ENCODE data around the gene FAM114A1.
"Not testable (repeated sequence)": the region's sequence is repeated elsewhere in the genome, so short reads cannot be mapped to it uniquely, and the experiment has no call there.

The FAM114A1 gene

DNA sequence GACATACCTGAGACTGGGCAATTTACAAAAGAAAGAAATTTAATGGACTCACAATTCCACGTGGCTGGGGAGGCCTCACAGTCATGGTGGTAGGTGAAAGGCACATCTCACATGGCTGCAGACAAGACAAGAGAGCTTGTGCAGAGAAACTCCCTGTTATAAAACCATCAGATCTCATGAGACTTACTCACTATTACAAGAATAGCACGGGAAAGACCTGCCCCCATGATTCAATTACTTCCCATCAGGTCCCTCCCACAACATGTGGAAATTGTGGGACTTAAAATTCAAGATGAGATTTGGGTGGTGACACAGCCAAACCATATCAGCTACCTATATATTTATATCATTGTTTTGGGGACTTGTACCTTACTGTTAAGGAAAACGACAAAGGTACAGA is 74.3 kb downstream of the FAM114A1 start:
- DNase-seq: not testable (repeated sequence)

DNA sequence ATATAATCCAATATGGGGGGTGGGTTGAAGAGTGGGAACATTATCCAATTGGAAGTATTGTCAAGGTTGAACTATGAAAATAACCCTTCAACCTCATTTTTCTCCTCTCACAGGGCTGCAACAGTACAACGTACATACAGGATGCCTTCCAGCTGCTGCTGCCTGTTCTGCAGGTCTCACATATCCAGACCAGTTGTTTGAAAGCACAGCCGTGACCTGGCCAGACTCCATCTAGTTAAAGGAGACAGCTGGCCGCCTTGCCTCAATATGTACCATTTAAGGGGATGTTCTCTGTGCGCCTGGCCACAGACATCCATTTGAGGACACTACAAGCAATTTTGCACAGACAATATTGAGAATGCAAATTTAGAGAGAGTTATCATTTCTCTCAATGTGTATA is 75.7 kb downstream of the FAM114A1 start:
- DNase-seq: no peak

DNA sequence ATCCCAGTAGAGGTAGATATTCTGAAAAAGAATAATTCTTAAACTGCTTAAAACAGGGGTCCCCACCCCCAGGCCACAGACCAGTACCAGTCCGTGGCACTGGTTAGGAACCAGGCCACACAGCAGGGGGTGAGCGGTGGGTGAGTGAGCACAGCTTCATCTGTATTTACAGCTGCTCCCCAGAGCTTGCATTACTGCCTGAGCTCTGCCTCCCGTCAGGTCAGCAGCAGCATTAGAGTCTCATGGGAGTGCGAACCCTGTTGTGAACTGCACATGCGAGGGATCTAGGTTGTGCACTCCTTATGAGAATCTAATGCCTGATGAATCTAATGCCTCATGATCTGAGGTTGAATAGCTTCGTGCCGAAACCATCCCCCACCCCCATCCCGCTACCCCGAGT is 76.8 kb downstream of the FAM114A1 start:
- DNase-seq: no peak

DNA sequence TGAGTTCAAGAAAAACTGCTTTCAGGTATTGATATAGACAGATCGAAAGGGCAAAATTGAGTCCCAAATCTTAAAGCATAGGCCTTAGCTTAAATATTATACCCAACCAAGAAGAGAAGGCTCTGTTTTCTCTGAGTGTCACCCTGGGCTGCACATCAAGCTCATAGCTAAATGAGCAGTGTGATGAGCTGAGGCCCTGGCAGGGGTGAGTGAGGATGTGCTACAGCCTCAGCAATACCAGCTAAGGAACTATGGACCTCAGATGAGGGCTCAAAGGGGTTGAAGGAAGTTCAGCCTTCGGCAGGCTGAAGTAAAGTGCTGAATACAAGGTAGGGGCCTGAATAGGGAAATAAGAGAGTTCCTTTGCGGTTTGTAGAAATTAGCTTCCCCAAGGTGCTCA is 79.3 kb downstream of the FAM114A1 start:
- DNase-seq: no peak

DNA sequence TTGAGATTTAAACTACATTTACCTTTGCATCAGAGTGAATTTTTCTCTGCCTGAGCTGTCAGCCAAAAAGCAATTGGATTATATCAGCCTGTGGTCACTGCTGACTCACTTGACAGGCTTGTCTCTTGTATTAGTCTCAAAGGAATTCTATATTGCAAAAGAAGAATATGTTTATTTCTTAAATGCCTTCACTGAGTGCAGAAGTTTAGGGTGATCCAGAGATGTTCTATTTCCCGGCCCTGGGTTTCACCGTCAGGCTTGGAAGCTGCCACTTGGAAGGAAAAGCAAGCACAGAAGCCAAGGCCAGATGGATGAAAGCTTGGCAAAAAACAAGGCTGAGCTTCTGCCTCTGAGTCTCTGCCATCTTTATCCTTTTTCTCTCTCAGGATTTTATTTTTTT is 80.9 kb downstream of the FAM114A1 start:
- no peak for DNase-seq

DNA sequence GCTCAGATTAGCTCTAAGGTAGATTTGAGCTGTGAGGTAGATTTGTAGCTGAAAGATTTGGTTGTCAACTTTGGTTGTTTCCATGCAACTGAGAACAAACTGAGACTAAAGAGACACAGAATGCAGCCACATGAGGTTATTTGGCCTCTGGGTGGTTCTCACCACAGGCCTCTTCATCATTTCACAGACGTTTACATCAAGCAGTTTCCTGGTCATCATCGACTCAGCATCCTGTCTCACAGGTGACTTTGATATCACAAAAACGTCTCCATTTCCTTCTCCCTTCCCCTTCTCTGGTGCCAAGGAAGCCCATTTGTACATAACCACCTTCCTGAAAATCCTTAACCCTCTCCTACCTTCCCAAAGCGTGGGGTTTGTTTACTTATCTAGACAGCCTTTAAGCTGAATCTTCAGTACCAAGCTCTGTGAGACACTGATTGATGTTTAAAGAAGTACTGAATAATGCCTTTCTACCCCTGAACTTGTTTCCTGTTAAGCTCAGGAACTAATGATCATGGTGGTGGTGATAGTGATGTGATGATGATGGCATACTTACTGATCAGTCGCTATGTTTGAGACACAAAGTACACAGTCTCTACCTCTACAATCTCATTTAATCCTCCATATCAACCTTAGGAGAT is 81.9 kb downstream of the FAM114A1 start:
- peak; percentile 10 for DNase-seq

DNA sequence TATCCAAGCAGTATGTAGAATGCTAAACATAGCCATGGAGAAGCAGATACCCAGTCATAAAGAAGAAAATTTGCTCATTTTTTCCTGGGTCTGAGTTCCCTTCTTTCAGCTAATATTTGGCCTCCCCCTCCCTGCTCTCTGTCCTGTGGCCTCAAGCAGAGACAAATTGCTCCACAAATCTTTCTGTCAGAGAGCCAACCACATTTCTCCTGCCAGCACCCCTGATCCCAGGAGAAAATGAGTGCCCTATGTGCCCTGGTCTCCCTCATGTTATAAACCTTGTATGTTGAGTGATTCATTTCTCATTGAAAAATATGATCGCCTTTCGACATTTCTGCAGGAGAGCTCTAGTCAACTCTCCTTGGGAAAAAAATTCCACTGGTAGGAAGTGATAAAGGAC is 82.6 kb downstream of the FAM114A1 start:
- DNase-seq: no peak

DNA sequence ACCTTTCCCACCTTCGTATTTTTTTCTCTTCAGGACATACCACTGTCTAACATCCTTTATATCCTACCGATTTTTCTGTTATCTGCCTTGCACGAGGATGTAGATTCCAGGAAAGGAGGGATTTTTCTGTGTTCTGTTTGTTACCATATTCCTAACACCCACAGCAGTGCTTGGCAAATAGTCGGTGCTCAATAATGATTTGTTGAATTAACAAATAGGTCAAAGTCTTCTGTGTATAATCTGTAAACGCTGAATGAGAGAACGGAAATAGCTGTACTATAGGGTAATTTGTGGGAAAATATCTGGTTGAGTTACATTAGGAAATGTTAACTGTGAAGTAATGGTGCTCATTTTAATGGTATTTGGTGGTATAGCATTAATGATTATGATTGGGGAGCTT is 83.1 kb downstream of the FAM114A1 start:
- no peak for DNase-seq

DNA sequence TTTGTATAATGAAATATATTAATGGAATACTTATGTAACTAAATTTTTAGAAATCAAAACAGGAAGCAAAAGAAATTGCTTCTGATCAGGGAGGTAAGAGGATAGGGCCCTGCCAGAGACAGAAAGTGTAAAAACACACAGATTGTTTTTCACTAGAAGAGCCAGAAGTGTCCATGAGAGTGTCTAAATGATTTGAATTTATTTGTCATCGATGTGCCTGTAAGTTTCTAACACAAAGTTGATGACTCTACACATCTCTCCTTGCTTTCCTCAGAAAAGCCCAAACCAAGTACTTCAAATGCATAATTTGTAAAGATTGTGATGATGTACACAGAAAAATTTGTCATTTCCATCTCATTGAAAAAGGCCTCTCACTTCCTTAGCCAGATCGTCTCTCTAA is 84.0 kb downstream of the FAM114A1 start:
- DNase-seq: no peak

DNA sequence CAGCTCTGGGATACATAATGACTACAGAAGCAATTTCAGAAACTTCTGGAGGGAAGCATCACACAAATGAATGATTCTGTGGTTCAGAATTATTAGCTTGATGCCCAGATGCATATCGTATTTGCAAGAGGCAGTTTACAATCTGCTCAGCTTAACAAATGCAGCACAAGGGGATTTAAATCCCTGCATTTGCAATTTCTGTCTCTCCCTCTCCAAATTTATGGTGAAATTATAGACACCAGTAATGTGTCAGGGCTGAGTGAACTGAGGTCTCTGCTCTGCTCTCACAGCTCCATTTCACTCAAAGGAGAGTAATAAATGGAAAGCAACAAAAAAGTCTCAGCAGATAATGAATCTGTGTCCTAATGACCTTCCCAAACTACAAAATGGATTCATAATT is 84.4 kb downstream of the FAM114A1 start:
- no peak for DNase-seq

DNA sequence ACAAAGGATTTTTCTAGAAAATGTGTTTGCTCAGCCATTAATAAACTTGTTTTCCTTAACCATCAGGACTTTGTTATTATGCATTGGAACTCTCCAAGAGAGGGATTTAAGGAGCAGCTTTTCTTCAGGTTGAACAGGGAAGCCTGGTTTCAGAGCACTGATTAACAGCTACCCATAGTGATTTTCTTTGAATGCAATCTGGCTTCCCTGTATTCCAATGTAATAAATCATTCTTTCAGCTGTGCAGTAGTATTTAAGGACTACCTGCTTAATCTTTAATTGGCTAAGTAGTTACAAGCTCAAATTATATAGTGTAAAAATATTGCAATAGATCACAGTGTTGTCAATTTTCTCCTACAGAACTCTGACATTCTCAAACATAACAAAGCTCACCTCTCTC is 87.1 kb downstream of the FAM114A1 start:
- DNase-seq: no peak

DNA sequence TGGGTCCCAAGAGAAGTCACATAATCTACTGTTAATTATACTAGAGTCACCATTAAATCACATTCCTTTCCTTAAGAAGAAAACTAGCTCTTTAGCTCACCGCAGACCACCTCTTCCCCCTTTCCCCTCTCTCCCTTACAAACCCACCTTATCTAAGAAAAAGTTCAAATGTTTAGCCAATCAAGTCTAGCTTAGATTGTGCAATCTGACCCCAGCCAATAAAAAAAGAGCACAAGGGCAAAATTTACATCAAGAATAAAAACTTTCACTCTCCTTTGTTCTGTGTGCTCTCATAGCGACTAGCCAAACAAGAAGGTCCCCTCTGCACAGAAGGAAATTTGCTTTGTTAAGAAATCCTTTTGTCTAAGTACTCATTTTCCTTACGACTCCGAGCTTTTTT is 88.4 kb downstream of the FAM114A1 start:
- DNase-seq: no peak

DNA sequence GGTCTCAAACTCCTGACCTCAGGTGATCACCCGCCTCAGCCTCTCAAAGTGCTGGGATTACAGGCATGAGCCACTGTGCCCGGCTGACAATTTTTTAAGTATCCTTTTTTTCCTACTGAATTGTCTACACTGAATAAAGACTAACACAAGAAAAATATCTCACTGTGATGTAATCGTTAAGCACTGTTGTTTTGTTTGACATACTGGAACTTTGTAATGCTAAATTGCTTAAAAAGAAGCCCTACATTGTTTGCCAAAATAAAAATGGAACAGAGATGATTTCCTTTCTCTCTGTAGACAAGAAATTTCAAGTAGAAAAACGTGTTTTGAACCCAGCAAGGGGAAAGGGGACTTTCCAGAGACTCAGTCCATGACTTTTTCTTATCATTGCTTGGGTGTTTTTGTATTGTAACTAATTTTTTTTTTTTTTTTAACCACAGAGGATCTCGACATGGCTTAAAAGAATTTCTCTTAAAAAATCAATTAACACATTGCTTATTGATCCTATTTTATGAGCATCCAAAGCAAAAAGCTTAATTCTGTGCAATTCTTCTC is 89.7 kb downstream of the FAM114A1 start:
- no peak for DNase-seq

DNA sequence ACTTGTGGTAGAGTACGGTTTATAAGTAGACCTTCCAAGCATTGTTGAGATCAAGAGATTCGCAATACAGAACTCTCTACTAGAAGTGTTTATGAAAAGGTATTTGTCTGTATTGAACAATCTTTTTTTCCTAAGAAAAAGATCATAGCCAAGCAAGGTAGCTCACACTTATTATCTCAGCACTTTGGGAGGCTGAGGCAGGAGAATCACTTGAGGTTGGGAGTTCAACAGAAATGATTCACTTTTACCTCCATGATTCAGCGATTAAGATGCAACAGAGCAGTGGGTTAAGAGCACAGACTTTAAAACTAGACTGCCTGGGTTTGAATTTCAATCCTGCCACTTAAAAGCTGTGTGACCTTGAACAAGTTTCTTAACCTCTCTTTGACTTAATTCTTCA is 90.3 kb downstream of the FAM114A1 start:
- peak; percentile 11 for DNase-seq

DNA sequence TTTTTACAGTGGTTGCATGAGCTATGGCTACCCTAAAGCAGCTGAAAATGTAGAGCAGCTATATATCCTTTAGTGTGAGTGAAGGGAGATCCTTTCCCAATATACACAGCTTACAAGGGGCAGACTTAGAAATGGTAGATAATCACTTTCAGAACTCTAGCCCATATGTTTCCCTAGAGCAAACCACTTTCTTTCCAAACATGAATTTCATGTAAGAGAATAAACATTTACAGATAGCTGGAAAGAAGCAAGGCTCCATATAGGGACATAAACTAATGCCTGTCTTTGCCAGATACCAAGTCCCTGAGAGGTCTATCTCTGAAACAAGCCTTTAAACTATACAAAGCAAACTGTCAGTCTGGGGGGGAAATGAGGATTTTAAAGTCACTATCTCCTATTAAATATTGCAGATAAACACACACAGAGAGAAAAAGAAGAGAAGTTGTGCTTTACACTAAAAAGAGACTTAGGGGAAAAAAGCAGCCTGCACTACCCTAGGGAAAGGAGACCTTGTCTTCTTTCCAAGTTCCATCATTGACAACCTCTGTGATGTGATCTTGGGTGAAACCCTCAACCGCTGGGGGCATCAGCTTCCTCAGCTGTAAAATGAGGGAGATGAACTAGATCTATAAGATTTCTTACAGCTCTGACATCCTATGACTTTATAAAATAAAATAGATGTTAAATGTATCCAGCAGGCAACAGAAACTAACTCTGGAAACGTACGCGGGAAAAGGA is 91.0 kb downstream of the FAM114A1 start:
- DNase-seq: no peak

DNA sequence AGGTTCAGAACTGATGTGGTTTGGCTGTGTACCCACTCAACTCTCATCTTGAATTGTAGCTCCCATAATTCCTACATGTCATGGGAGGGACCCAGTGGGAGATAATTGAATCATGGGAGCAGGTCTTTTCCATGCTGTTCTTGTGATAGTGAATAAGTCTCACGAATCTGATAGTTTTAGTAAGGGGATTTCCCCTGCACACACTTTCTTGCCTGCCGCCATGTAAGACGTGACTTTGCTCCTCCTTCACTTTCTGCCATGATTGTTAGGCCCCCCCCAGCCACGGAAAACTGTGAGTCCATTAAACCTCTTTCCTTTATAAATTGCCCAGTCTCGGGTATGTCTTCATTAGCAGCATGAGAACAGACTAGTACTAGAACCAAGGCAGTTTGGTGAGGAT is 91.6 kb downstream of the FAM114A1 start:
- not testable (repeated sequence) for DNase-seq

DNA sequence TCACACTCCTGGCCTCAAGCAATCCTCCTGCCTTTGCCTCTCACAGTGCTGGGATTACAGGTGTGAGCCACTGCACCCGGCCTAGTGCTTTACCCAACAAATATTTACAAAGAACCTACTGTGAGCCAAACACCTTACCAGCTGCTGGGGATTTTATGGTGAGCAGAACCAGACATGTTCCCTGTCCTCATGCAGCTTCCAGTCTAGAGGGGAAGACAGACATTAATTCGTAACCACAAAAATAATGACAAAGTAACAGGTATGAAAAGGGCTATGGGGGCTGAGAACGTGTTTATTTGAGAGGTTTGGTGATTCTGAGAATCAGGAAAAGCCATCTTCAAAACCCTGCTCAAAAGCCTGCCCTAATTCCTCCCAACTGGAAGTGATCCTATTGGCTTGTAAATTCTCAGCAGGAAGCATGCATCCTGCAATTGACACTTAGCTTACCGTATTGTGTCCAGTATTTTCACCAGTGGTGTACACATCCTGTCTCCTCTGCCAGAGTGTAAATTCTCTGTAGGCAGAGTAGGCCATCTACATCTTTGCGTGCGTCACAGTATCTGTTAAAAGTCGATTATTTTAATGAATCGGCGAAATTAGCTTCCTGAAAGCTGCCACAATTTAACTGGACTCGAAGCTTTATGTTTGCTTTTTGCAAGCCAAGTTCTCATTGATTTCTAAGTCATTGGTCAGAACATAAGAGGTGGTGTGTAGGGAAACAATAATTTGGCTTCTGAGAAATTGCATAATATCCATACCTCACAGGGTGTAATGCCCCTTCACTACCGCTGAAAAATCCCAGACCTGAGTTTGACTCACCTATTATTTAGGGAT is 97.6 kb downstream of the FAM114A1 start:
- no peak for DNase-seq

DNA sequence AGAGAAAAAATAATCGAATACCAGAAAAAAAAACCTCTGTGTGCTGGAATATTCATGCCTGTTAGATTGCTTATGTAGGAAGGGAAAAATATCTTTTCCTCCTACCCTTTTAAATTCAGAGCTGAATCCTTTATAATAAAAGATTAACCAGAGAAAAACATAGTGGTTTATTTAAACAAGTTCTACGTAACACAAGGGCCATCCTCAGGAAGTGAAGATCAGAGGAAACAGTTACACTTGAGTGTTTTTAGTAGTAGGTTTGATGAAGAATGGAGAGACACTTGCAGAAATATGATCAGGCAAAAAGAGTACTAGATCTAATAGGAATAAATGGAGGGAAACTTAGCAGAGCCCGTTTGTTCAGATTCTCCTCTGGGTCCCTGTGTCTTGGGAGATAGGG is 98.3 kb downstream of the FAM114A1 start:
- DNase-seq: no peak

DNA sequence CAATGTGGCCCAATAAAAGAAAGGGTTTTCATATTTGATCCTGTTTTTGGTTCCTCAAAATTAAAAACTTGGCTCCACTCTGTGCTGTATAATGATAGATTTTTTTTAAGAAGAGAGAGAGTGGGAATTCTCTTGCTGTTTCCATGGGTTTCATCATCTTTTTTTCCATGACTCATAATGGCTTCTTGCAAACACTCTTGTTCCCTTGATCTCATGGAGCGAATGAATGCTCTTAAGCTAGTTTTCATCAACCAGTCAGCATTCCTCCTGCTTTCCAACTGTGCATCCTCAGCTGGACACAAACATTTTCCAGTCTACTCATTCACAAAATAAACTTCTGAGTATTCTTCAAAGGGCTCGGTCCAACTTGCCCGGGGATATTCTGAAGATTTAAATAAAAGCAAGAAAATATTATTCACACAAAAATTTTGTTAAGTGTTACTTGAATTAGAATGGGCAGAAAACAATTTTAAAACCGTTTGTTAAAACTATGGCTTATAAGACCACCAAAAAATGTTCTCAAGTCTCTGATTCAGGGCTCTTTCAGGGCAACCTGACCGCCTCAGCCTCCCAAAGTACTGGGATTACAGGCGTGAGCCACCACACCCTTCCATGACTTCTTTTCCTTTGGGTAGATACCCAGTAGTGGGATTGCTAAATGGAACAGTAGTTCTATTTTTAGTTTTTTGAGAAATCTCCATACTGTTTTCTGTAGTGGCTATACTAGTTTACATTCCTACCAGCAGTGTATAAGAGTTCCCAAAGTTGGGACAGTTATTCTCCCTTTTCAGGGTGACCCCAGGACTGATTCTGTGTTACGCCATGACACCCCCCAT is 99.9 kb downstream of the FAM114A1 start:
- DNase-seq: no peak

DNA sequence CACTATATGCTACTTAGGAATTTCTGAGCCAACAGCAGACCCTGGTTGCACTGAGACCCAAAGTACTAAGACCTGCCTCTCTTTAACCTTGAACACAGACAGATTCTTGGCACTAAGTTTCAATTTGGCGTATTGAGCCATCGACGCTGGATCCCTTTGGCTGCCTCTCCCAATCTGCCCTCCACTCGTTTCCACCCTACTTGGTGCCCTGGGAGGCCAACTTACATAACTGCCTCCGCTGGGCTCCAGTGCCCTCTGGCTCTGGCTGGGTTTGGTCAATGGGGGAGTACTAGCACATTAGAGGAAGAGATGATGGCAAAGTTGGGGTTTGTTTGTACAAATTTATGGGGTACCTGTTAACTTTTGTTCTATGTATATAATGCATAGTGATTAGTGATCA is 101.1 kb downstream of the FAM114A1 start:
- DNase-seq: no peak

DNA sequence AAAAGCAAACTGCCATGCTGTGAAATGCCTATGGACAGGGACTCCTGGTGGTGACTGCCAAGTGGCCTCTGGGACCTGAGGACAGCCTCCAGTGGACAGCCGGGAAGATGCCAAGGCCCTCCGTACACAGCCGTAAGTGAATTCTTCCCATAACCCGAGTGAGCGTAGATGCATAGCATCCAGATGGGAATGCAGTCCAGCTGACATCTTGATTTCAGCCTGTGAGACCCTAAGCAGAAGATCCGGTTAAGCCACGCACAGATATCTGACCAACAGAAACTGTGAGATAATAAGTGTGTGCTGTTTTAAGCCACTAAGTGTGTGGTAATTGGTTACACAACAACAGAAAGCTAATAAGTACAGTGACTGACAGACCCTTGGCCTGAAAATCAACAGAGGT is 108.7 kb downstream of the FAM114A1 start:
- DNase-seq: no peak

DNA sequence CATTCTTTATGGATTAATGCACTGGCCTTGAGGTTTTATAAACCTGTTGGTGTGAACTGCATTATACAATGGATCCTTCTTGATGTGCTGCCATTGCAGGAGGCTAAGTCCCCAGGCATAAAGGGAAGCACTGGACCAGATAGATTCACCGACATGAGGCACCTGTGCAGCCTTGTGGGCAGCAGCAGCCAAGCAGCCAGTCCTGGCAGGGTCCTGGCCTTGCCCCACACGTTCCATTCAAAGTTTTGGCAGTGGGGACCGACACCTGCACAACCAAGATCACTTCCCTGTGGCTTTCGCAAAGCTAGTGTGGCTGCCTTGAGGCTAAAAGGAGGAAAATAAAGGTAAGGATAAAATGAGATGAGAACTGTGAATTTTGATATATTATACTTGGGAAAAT is 111.5 kb downstream of the FAM114A1 start:
- DNase-seq: no peak

All from stimulated activated CD4-positive, alpha-beta T cell treated with anti-CD3 and anti-CD28 coated beads, Interleukin-4, amount 100 ng/mL, for 24 hours (primary cell).